Activated gamma-delta T cell (primary cell): Measurements from ENCODE around the gene GRIK2.

Source experiments
- DNase-seq: peaks from one replicate; lab custom pipeline; 2025; lab: John Stamatoyannopoulos, UW

Gene GRIK2

GRCh38 chr6:101400326-101401135, 7.0 kb downstream of the GRIK2 start:
- DNase-seq, result no peak

- no peak for DNase-seq
These were observed 7.7 kb downstream of the GRIK2 start for GRCh38 chr6:101401171-101401570.

- no peak for DNase-seq
These were observed 8.5 kb downstream of the GRIK2 start for GRCh38 chr6:101401792-101402621.

- DNase-seq, result no peak
These were observed 9.1 kb downstream of the GRIK2 start for GRCh38 chr6:101402622-101403031.

GRCh38 chr6:101403216-101403945, 9.9 kb downstream of the GRIK2 start:
- DNase-seq, result no peak

- DNase-seq, result no peak
These were observed 11.3 kb downstream of the GRIK2 start for GRCh38 chr6:101404775-101405174.

- DNase-seq, result no peak
These were observed 20.3 kb downstream of the GRIK2 start for GRCh38 chr6:101413773-101414172.

GRCh38 chr6:101417900-101418299, 24.4 kb downstream of the GRIK2 start:
- DNase-seq, result no peak

GRCh38 chr6:101422251-101422650, 28.7 kb downstream of the GRIK2 start:
- no peak for DNase-seq

- DNase-seq, result no peak
These were observed 29.3 kb downstream of the GRIK2 start for GRCh38 chr6:101422811-101423210.

- DNase-seq, result no peak
These were observed 35.8 kb downstream of the GRIK2 start for GRCh38 chr6:101429270-101429669.

- no peak for DNase-seq
These were observed 36.3 kb downstream of the GRIK2 start for GRCh38 chr6:101429845-101430244.

- no peak for DNase-seq
These were observed 39.6 kb downstream of the GRIK2 start for GRCh38 chr6:101433141-101433540.

- DNase-seq, result no peak
These were observed 41.1 kb downstream of the GRIK2 start for GRCh38 chr6:101434601-101435000.

- no peak for DNase-seq
These were observed 41.5 kb downstream of the GRIK2 start for GRCh38 chr6:101435038-101435437.

- no peak for DNase-seq
These were observed 46.3 kb downstream of the GRIK2 start for GRCh38 chr6:101439790-101440189.

GRCh38 chr6:101443315-101443714, 49.8 kb downstream of the GRIK2 start:
- DNase-seq, result no peak

GRCh38 chr6:101444717-101445116, 51.2 kb downstream of the GRIK2 start:
- no peak for DNase-seq

GRCh38 chr6:101445527-101445926, 52.0 kb downstream of the GRIK2 start:
- no peak for DNase-seq

GRCh38 chr6:101450901-101451300, 57.4 kb downstream of the GRIK2 start:
- no peak for DNase-seq

- no peak for DNase-seq
These were observed 58.5 kb downstream of the GRIK2 start for GRCh38 chr6:101451981-101452380.

- DNase-seq, result no peak
These were observed 59.7 kb downstream of the GRIK2 start for GRCh38 chr6:101453221-101453620.
